Hepatocyte (in vitro differentiated cells): Measurements from ENCODE around the gene SYT3.

Source experiments
- CTCF ChIP-seq: fragments of 200-600 bp; sonication (generic); IDR thresholded peaks from 2 replicates; pipeline ENCODE4 v1.5.1; 2016; ENCODE audit warnings: antibody characterized with exemption, mild to moderate bottlenecking; ENCODE audit not compliant: poor library complexity
- EZH2 ChIP-seq: fragments of 200-600 bp; sonication (generic); IDR thresholded peaks from 2 replicates; pipeline ENCODE4 v1.6.1; 2016; ENCODE audit warnings: antibody characterized with exemption, mild to moderate bottlenecking, borderline replicate concordance
- EZH2phosphoT487 ChIP-seq: fragments of 200-600 bp; sonication (generic); IDR thresholded peaks from one replicate; pipeline ENCODE4 v1.6.1; 2018; ENCODE audit warnings: antibody characterized with exemption, mild to moderate bottlenecking, low read depth, moderate library complexity; ENCODE audit not compliant: unreplicated experiment, severe bottlenecking

GRCh38 chr19:50639121-50640112 is at the start of gene SYT3:
- no peak for TF ChIP-seq CTCF
- no peak for TF ChIP-seq EZH2
- no peak for TF ChIP-seq EZH2phosphoT487
